Ascending aorta (tissue), 2 donors: ENCODE data around the gene CEP57L1. TPM values are rescaled to one million over a fixed set of nuclear protein-coding genes. Genes with fewer than 3 reads are reported as not detected.
"Not testable (repeated sequence)": the region's sequence is repeated elsewhere in the genome, so short reads cannot be mapped to it uniquely, and the experiment has no call there.

Experiments
- DNase-seq, 2 donors: peaks; one replicate each; pipeline ENCODE4 v3.0.0-alpha.2; 2019; ENCODE audit warnings: low spot score in 2 of 2
- H3K27ac ChIP-seq, 2 donors: fragments of 200-600 bp; sonication (generic); one replicate each; pipeline ENCODE4 v1.5.1; 2016 to 2017; ENCODE audit warnings: mild to moderate bottlenecking in 1 of 2
- H3K27me3 ChIP-seq: fragments of 200-600 bp; sonication (generic); one replicate; pipeline ENCODE4 v1.5.1; 2017
- H3K36me3 ChIP-seq, 2 donors: fragments of 200-600 bp; sonication (generic); one replicate each; pipeline ENCODE4 v1.5.1; 2016
- H3K4me1 ChIP-seq, 2 donors: fragments of 200-600 bp; sonication (generic); one replicate each; pipeline ENCODE4 v1.5.1; 2016 to 2017; ENCODE audit warnings: mild to moderate bottlenecking in 1 of 2
- H3K4me3 ChIP-seq, 2 donors: fragments of 200-600 bp; sonication (generic); one replicate each; pipeline ENCODE4 v1.5.1; 2016 to 2017; ENCODE audit warnings: mild to moderate bottlenecking in 1 of 2
- H3K9me3 ChIP-seq, 2 donors: fragments of 200-600 bp; sonication (generic); one replicate each; pipeline ENCODE4 v1.5.1; 2016
- CTCF ChIP-seq, 3 experiments: fragments of 200-600 bp in 2 of 3; fragments of 450-650 bp in 1 of 3; sonication (generic) in 2 of 3; IDR thresholded peaks; one replicate each; pipeline ENCODE4 v1.5.1; 2016 to 2019; ENCODE audit warnings: antibody characterized with exemption in 3 of 3, mild to moderate bottlenecking in 1 of 3, moderate library complexity in 1 of 3
- intact Hi-C: fragments of 100-400 bp; cut with DNase I; formaldehyde crosslinking; loops from one replicate; pipeline ENCODE4 v1.15.1; 2023
- total RNA-seq: library from RNA; depleted of rRNA; stranded (reverse); fragments of >200 nt; gene quantifications from one replicate; pipeline ENCODE4 v1.1.0, GENCODE V29; 2016

CEP57L1 gene
- total RNA-seq, 1 donor from 2014 or later: 1.1 TPM

- intact Hi-C loops: no loop called here
- Histone ChIP-seq H3K9me3 (no peaks in the 10 kb centered on the region), H3K36me3 (no peaks in the 10 kb centered on the region), H3K27me3 (no peaks in the 10 kb centered on the region), H3K27ac (no peak overlapping the region), H3K4me3 (no peak overlapping the region), H3K4me1 (no peaks in the 10 kb centered on the region)
- no peak for DNase-seq
- no peak for TF ChIP-seq CTCF (IDR thresholded peaks at IDR 0.05)
Observed at GRCh38 chr6:109104512-109104911, 9.2 kb downstream of the CEP57L1 start.

- H3K27me3 ChIP-seq: no peaks in the 10 kb centered on the region
- no peak for TF ChIP-seq CTCF (IDR thresholded peaks at IDR 0.05)
- no peaks in the 10 kb centered on the region for H3K4me1 ChIP-seq
- intact Hi-C loops: no loop called here
- H3K27ac ChIP-seq: no peak overlapping the region
- H3K36me3 ChIP-seq: no peaks in the 10 kb centered on the region
- DNase-seq: no peak
- no peak overlapping the region for H3K4me3 ChIP-seq
- no peaks in the 10 kb centered on the region for H3K9me3 ChIP-seq
Observed at GRCh38 chr6:109105681-109106080, 10.4 kb downstream of the CEP57L1 start.

GRCh38 chr6:109109663-109110062, 14.4 kb downstream of the CEP57L1 start:
- H3K4me1 ChIP-seq, intact Hi-C loops, H3K36me3 ChIP-seq, H3K9me3 ChIP-seq, DNase-seq, H3K27me3 ChIP-seq, H3K4me3 ChIP-seq, H3K27ac ChIP-seq: not testable (repeated sequence)

- intact Hi-C loops, H3K9me3 ChIP-seq, H3K27ac ChIP-seq, H3K4me1 ChIP-seq, H3K4me3 ChIP-seq, DNase-seq, H3K27me3 ChIP-seq, H3K36me3 ChIP-seq: not testable (repeated sequence)
Observed at GRCh38 chr6:109112663-109113062, 17.4 kb downstream of the CEP57L1 start.

- Histone ChIP-seq H3K27me3 (no peaks in the 10 kb centered on the region), H3K9me3 (no peaks in the 10 kb centered on the region), H3K4me3 (no peak overlapping the region), H3K27ac (no peak overlapping the region), H3K36me3 (no peaks in the 10 kb centered on the region), H3K4me1 (peaks cover 0 to 3% of the 10 kb centered on the region in 2 donors)
- TF ChIP-seq CTCF (IDR thresholded peaks at IDR 0.05): no peak
- intact Hi-C loops: no loop called here
- DNase-seq: no peak
Observed at GRCh38 chr6:109117346-109118035, 22.2 kb downstream of the CEP57L1 start.

GRCh38 chr6:109118337-109118736, 23.0 kb downstream of the CEP57L1 start:
- H3K36me3 ChIP-seq: no peaks in the 10 kb centered on the region
- intact Hi-C loops: no loop called here
- H3K4me1 ChIP-seq: peaks cover 0 to 3% of the 10 kb centered on the region in 2 donors
- TF ChIP-seq CTCF (IDR thresholded peaks at IDR 0.05): no peak
- DNase-seq: no peak
- no peaks in the 10 kb centered on the region for H3K9me3 ChIP-seq
- H3K4me3 ChIP-seq: no peak overlapping the region
- no peaks in the 10 kb centered on the region for H3K27me3 ChIP-seq
- no peak overlapping the region for H3K27ac ChIP-seq

GRCh38 chr6:109118871-109119354, 23.6 kb downstream of the CEP57L1 start:
- DNase-seq: no peak
- Histone ChIP-seq H3K36me3 (no peaks in the 10 kb centered on the region), H3K27ac (no peak overlapping the region), H3K9me3 (no peaks in the 10 kb centered on the region), H3K4me1 (peaks cover 0 to 3% of the 10 kb centered on the region in 2 donors), H3K4me3 (no peak overlapping the region), H3K27me3 (no peaks in the 10 kb centered on the region)
- no peak for TF ChIP-seq CTCF (IDR thresholded peaks at IDR 0.05)
- intact Hi-C loops: no loop called here
